Ishikawa (cell line): ENCODE results near the gene TLE1.

Experiments
- CEBPB ChIP-seq: IDR thresholded peaks from 2 replicates; pipeline ENCODE4 v1.6.1; 2012
- CREB1 ChIP-seq: IDR thresholded peaks from 2 replicates; pipeline ENCODE4 v1.6.1; 2012; ENCODE audit warnings: low read depth
- EGR1 ChIP-seq: IDR thresholded peaks from 2 replicates; pipeline ENCODE4 v1.6.1; 2012
- EP300 ChIP-seq: IDR thresholded peaks from 2 replicates; pipeline ENCODE4 v1.6.1; 2012; ENCODE audit warnings: borderline replicate concordance
- FOXM1 ChIP-seq: IDR thresholded peaks from 2 replicates; pipeline ENCODE4 v1.6.1; 2012; ENCODE audit warnings: low read depth, borderline replicate concordance
- NFIC ChIP-seq: IDR thresholded peaks from 2 replicates; pipeline ENCODE4 v1.6.1; 2012
- RAD21 ChIP-seq: IDR thresholded peaks from 2 replicates; pipeline ENCODE4 v1.6.1; 2012; ENCODE audit warnings: low read depth
- TAF1 ChIP-seq: IDR thresholded peaks from 2 replicates; pipeline ENCODE4 v1.6.1; 2012; ENCODE audit warnings: low read depth, mild to moderate bottlenecking
- TCF12 ChIP-seq: IDR thresholded peaks from 2 replicates; pipeline ENCODE4 v1.6.1; 2012; ENCODE audit warnings: low read depth
- TEAD4 ChIP-seq: IDR thresholded peaks from 2 replicates; pipeline ENCODE4 v1.6.1; 2012
- YY1 ChIP-seq: IDR thresholded peaks from 2 replicates; pipeline ENCODE4 v1.6.1; 2012; ENCODE audit warnings: low read depth
- ZBTB7A ChIP-seq: IDR thresholded peaks from 2 replicates; pipeline ENCODE4 v1.6.1; 2012; ENCODE audit warnings: low read depth
- TF ChIP-seq, protein P1 (sequence below): IDR thresholded peaks from 2 replicates; pipeline ENCODE4 v1.6.1; 2012
- TF ChIP-seq, protein P2 (sequence below): IDR thresholded peaks from 2 replicates; pipeline ENCODE4 v1.6.1; 2012; ENCODE audit warnings: low read depth, mild to moderate bottlenecking
- TF ChIP-seq, protein P3 (sequence below): IDR thresholded peaks from 2 replicates; pipeline ENCODE4 v1.6.1; 2012

TLE1 gene

DNA sequence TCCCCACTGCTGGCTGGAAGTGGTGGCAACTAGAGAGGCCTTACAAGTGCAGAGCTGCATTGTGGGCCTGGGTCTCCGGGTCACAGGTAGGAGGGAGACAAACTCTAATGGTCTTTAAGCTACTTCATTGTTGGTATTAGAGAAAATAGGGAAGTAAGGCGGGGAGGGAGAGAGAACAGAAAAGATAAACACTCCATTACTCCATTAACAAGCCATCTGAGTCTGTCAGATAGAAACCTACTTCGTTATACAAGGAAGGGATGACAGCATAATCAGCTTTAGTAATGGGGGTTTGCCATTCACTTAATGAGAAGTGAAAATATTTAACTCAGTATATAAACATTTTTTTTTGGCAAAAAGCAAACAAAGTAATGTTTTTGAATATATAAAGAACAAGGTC lies 107.4 kb downstream of the TLE1 start:
- TF ChIP-seq, protein P1, sequence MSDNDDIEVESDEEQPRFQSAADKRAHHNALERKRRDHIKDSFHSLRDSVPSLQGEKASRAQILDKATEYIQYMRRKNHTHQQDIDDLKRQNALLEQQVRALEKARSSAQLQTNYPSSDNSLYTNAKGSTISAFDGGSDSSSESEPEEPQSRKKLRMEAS: no peak
- TF ChIP-seq CEBPB: no peak
- TF ChIP-seq EP300: no peak
- TF ChIP-seq YY1: no peak
- TF ChIP-seq CREB1: no peak
- no peak for TF ChIP-seq RAD21
- TF ChIP-seq ZBTB7A: no peak
- TF ChIP-seq, protein P2, sequence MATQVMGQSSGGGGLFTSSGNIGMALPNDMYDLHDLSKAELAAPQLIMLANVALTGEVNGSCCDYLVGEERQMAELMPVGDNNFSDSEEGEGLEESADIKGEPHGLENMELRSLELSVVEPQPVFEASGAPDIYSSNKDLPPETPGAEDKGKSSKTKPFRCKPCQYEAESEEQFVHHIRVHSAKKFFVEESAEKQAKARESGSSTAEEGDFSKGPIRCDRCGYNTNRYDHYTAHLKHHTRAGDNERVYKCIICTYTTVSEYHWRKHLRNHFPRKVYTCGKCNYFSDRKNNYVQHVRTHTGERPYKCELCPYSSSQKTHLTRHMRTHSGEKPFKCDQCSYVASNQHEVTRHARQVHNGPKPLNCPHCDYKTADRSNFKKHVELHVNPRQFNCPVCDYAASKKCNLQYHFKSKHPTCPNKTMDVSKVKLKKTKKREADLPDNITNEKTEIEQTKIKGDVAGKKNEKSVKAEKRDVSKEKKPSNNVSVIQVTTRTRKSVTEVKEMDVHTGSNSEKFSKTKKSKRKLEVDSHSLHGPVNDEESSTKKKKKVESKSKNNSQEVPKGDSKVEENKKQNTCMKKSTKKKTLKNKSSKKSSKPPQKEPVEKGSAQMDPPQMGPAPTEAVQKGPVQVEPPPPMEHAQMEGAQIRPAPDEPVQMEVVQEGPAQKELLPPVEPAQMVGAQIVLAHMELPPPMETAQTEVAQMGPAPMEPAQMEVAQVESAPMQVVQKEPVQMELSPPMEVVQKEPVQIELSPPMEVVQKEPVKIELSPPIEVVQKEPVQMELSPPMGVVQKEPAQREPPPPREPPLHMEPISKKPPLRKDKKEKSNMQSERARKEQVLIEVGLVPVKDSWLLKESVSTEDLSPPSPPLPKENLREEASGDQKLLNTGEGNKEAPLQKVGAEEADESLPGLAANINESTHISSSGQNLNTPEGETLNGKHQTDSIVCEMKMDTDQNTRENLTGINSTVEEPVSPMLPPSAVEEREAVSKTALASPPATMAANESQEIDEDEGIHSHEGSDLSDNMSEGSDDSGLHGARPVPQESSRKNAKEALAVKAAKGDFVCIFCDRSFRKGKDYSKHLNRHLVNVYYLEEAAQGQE: no peak
- TF ChIP-seq TAF1: no peak
- TF ChIP-seq, protein P3, sequence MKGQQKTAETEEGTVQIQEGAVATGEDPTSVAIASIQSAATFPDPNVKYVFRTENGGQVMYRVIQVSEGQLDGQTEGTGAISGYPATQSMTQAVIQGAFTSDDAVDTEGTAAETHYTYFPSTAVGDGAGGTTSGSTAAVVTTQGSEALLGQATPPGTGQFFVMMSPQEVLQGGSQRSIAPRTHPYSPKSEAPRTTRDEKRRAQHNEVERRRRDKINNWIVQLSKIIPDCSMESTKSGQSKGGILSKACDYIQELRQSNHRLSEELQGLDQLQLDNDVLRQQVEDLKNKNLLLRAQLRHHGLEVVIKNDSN: no peak
- no peak for TF ChIP-seq EGR1
- TF ChIP-seq FOXM1: no peak
- TF ChIP-seq TEAD4: no peak
- TF ChIP-seq NFIC: no peak
- TF ChIP-seq TCF12: no peak

DNA sequence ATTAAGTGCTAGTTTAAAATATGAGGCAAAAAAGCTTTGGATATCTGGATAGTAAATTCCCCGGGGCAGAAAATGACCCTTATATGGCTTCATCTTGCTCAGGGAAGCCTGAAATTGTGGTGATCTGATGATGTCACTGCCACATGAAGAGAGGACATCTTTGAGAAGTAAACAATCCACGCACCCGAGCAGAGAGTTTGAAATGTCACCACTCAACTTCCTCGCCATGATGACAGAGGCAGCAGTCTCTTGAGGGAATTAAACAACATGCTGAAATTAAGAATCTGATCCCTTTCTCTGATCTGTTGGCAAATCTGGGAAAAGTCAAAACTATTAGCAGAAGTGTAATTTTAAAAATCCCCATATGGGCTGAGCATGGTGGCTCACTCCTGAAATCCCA lies 110.0 kb downstream of the TLE1 start:
- TF ChIP-seq, protein P1: no peak
- TF ChIP-seq EGR1: no peak
- TF ChIP-seq YY1: no peak
- TF ChIP-seq RAD21: no peak
- no peak for TF ChIP-seq FOXM1
- TF ChIP-seq, protein P3: no peak
- no peak for TF ChIP-seq CEBPB
- TF ChIP-seq, protein P2: no peak
- TF ChIP-seq TEAD4: no peak
- no peak for TF ChIP-seq TAF1
- no peak for TF ChIP-seq TCF12
- no peak for TF ChIP-seq CREB1
- no peak for TF ChIP-seq NFIC
- no peak for TF ChIP-seq EP300
- no peak for TF ChIP-seq ZBTB7A

DNA sequence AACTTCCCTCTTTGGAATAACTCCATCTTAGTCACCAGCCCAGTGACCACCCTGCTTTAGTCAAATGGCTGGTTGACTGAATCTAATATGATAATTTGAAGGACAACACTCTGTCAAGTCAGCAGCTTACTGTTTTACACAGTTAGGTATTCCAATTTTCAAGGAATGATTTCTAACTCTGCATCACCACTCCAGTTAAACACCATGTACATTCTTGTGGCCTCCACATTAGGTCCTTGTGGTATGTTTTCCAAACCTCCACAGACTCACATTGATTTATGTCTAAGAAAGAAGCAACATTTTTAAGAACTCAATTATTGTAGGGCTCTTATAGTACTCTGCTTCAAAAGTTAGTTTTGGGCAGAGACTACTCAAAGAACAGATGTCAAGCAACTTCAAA lies 110.7 kb downstream of the TLE1 start:
- TF ChIP-seq, protein P2: no peak

DNA sequence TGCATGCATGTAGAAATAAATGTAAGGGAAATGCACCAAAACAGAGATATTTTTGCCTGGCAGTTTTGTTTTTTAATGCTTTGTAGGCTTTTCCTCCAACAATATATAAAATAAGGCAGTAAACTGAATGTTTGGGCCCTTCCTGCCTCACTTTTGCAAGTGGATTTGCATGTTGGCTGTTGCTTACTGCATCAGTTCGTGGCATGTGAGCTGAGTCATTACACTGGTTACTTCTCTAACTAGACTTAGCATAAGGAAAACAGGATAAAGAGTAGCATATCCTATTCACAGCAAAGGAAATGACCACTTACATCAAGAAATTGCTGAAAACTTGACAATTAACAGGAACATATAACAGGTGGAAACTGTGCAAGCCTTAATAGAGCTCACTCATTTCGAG lies 113.4 kb downstream of the TLE1 start:
- TF ChIP-seq RAD21 (no peak), EGR1 (no peak), TAF1 (no peak), FOXM1 (no peak)
- TF ChIP-seq, protein P2: no peak
